Chondrocyte (in vitro differentiated cells): ENCODE results near the gene TRIM9. TPM values are rescaled to one million over a fixed set of nuclear protein-coding genes. Genes with fewer than 3 reads are reported as not detected.

Source experiments
- DNase-seq: peaks from one replicate; pipeline ENCODE4 v3.0.0; 2021; ENCODE audit warnings: mixed read lengths, low spot score
- H3K27ac Mint-ChIP-seq: one replicate; pipeline ENCODE4 v1.8.0; 2021; ENCODE audit warnings: mild to moderate bottlenecking, moderate library complexity, mixed read lengths; ENCODE audit not compliant: unreplicated experiment
- H3K27me3 Mint-ChIP-seq: 2 replicates; pipeline ENCODE4 v1.8.0; 2021; ENCODE audit warnings: low read depth, mixed read lengths
- H3K36me3 Mint-ChIP-seq: 2 replicates; pipeline ENCODE4 v1.8.0; 2021; ENCODE audit warnings: low read depth, mixed read lengths
- H3K4me1 Mint-ChIP-seq: 2 replicates; pipeline ENCODE4 v1.8.0; 2021; ENCODE audit warnings: low read depth, mild to moderate bottlenecking, mixed read lengths
- H3K4me3 Mint-ChIP-seq: one replicate; pipeline ENCODE4 v1.8.0; 2021; ENCODE audit warnings: mild to moderate bottlenecking, moderate library complexity, mixed read lengths; ENCODE audit not compliant: unreplicated experiment
- H3K9me3 Mint-ChIP-seq: 2 replicates; pipeline ENCODE4 v1.8.0; 2021; ENCODE audit warnings: low read depth, mixed read lengths
- total RNA-seq: library from RNA; stranded (reverse); gene quantifications from 3 replicates; pipeline ENCODE4 v1.2.1, GENCODE V29; 2021
- TF ChIP-seq, protein P1 (sequence below): fragments of 200-600 bp; sonication (generic); IDR thresholded peaks from 2 replicates; pipeline ENCODE4 v1.5.0; 2021; ENCODE audit warnings: antibody characterized with exemption, mild to moderate bottlenecking, moderate library complexity

Gene TRIM9
- total RNA-seq, 1 donor from 2014 or later: 15.5 TPM

DNA sequence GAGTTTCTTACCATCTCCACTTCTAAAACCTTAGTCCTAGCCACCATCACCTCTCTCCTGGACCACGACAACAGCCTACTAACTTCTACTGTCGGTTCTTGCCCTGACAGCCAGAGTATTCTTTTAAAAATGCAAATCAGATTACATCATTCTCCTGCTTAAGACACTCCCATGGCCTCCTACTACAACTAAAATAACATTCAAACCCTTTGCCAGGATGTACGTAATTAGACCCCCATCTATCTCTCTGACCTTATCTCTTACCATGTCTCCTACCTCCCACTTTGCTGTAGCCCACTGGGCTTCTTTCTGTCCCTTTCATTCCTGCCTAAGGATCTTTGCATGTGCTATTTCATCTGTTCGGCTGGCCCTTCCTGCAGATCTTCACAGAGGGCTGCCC is 27.6 kb downstream of the TRIM9 start:
- Mint-ChIP-seq H3K4me3 (no peak overlapping the region), H3K4me1 (peaks cover 46% of the 10 kb centered on the region), H3K9me3 (peaks cover 28% of the 10 kb centered on the region), H3K27me3 (no peaks in the 10 kb centered on the region), H3K36me3 (peaks cover 7% of the 10 kb centered on the region), H3K27ac (peak overlapping the region; percentile 46)
- no peak for DNase-seq
- TF ChIP-seq, protein P1, sequence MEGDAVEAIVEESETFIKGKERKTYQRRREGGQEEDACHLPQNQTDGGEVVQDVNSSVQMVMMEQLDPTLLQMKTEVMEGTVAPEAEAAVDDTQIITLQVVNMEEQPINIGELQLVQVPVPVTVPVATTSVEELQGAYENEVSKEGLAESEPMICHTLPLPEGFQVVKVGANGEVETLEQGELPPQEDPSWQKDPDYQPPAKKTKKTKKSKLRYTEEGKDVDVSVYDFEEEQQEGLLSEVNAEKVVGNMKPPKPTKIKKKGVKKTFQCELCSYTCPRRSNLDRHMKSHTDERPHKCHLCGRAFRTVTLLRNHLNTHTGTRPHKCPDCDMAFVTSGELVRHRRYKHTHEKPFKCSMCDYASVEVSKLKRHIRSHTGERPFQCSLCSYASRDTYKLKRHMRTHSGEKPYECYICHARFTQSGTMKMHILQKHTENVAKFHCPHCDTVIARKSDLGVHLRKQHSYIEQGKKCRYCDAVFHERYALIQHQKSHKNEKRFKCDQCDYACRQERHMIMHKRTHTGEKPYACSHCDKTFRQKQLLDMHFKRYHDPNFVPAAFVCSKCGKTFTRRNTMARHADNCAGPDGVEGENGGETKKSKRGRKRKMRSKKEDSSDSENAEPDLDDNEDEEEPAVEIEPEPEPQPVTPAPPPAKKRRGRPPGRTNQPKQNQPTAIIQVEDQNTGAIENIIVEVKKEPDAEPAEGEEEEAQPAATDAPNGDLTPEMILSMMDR: no peak

DNA sequence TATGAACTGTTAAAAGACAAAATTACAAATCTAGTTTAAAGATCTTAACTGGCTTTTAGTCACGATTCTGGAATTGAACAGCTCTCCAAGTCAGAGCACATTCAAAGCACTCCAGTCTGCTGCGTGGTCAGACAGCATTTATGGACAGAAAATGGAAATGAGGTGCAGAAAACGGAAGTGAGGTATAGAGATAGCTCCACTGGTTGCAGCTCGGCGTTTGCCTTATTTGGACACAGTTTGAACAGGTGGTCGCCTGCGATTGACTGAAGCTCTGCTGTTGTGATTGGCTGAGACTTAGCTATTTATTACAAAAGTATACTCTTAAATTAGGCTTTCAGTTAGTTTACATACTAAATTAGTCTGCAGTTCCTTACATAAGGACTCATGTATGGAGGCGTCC is 28.3 kb downstream of the TRIM9 start:
- Mint-ChIP-seq H3K9me3 (peaks cover 31% of the 10 kb centered on the region), H3K27ac (no peak overlapping the region), H3K36me3 (peaks cover 9% of the 10 kb centered on the region), H3K4me1 (peaks cover 39% of the 10 kb centered on the region), H3K4me3 (no peak overlapping the region), H3K27me3 (no peaks in the 10 kb centered on the region)
- TF ChIP-seq, protein P1: no peak
- DNase-seq: no peak

DNA sequence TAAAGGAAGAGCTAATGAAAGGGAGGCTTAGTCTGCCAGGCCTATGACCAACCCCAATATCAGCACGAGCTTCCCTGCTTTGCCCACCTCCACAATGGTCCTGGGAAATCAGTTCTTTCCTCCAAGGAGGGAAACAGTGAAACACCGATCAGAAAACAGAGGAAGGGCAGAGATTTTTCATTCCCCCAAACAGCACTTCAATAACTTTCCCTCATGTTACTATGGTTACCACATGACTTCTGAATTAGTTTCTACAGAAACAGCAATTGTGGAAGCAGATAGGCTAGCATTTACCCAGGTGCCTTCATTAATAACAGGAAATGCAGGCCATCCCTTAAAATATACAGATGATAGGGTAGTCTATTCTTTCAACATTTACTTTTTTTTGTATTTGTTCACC is 35.9 kb downstream of the TRIM9 start:
- no peak for DNase-seq
- peak overlapping the region; percentile 79 for H3K27ac Mint-ChIP-seq
- H3K36me3 Mint-ChIP-seq: peaks cover 4% of the 10 kb centered on the region
- H3K9me3 Mint-ChIP-seq: peaks cover 19% of the 10 kb centered on the region
- peaks cover 27% of the 10 kb centered on the region for H3K4me1 Mint-ChIP-seq
- TF ChIP-seq, protein P1: no peak
- no peak overlapping the region for H3K4me3 Mint-ChIP-seq
- no peaks in the 10 kb centered on the region for H3K27me3 Mint-ChIP-seq

DNA sequence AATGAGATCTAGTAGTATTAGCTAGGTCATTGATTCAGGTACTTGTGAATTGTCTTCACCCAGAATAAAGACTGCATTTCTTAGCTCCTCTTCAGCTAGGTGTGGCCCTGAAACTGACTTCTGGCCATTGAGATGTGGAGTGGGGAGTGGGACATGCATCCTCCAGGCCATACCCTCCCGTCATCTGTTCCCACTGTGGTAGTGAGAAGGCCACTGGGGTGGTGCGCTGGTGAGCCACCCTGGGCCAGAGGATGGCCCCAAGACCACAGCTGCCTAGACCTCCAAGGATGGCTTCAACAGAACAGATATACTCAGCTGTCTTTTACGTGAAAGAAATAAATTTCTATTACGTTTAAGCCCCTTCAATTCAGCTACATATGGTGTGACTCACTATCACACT is 36.5 kb downstream of the TRIM9 start:
- H3K9me3 Mint-ChIP-seq: peaks cover 17% of the 10 kb centered on the region
- H3K4me3 Mint-ChIP-seq: no peak overlapping the region
- TF ChIP-seq, protein P1: no peak
- H3K27ac Mint-ChIP-seq: peak overlapping the region; percentile 79
- H3K36me3 Mint-ChIP-seq: peaks cover 4% of the 10 kb centered on the region
- H3K27me3 Mint-ChIP-seq: no peaks in the 10 kb centered on the region
- DNase-seq: no peak
- peaks cover 22% of the 10 kb centered on the region for H3K4me1 Mint-ChIP-seq

DNA sequence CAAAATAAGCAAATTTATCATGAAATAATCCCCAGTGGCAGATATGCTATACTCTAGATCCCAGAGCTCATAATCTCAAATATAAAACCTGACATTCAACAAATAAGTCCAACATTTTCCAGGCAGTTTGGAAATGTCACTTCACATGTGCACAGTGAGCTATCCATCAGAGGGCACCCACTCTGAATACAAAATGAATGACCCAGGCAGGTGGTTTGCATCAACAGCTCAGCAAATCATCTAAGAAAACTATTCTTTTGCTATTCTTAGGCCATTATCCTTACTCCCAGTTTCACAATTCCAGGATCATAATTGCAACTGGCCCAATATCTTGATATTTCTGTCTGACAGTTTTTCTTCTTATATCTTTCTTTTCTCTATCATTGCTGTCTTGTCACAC is 38.5 kb downstream of the TRIM9 start:
- Mint-ChIP-seq H3K4me3 (no peak overlapping the region), H3K4me1 (peaks cover 19% of the 10 kb centered on the region), H3K27me3 (no peaks in the 10 kb centered on the region), H3K27ac (no peak overlapping the region), H3K36me3 (peaks cover 2% of the 10 kb centered on the region), H3K9me3 (peaks cover 3% of the 10 kb centered on the region)
- TF ChIP-seq, protein P1: no peak
- DNase-seq: no peak
